NCI-H2107 treated with DMSO at 0.1 percent for 48 hours (cell line): ENCODE measurements around the gene ARSH.
"Not testable (repeated sequence)": the region's sequence is repeated elsewhere in the genome, so short reads cannot be mapped to it uniquely, and the experiment has no call there.

Experiments used
- DNase-seq: peaks from one replicate; lab custom pipeline; 2025; ENCODE audit not compliant: unreplicated experiment; lab: John Stamatoyannopoulos, UW

ARSH gene

GRCh38 chrX:3037218-3037617 lies 30.9 kb downstream of the ARSH start:
- DNase-seq, result no peak

- no peak for DNase-seq
These were observed 37.9 kb downstream of the ARSH start for GRCh38 chrX:3044196-3044595.

- no peak for DNase-seq
These were observed 38.3 kb downstream of the ARSH start for GRCh38 chrX:3044671-3045070.

GRCh38 chrX:3046253-3047240 lies 40.2 kb downstream of the ARSH start:
- DNase-seq, result no peak

GRCh38 chrX:3050523-3051175 lies 44.3 kb downstream of the ARSH start:
- not testable (repeated sequence) for DNase-seq

GRCh38 chrX:3052860-3053259 lies 46.5 kb downstream of the ARSH start:
- DNase-seq, result no peak

- DNase-seq, result no peak
These were observed 60.2 kb downstream of the ARSH start for GRCh38 chrX:3066555-3066954.

GRCh38 chrX:3075959-3076358 lies 69.6 kb downstream of the ARSH start:
- no peak for DNase-seq

- DNase-seq, result no peak
These were observed 70.2 kb downstream of the ARSH start for GRCh38 chrX:3076416-3076991.
